Inferior parietal cortex (tissue), 1 donor: Measurements from ENCODE around the gene GATA3.

Source experiments
- DNase-seq: peaks from one replicate; pipeline ENCODE4 v3.0.0-alpha.2; 2016; ENCODE audit errors: extremely low spot score

The GATA3 gene

DNA sequence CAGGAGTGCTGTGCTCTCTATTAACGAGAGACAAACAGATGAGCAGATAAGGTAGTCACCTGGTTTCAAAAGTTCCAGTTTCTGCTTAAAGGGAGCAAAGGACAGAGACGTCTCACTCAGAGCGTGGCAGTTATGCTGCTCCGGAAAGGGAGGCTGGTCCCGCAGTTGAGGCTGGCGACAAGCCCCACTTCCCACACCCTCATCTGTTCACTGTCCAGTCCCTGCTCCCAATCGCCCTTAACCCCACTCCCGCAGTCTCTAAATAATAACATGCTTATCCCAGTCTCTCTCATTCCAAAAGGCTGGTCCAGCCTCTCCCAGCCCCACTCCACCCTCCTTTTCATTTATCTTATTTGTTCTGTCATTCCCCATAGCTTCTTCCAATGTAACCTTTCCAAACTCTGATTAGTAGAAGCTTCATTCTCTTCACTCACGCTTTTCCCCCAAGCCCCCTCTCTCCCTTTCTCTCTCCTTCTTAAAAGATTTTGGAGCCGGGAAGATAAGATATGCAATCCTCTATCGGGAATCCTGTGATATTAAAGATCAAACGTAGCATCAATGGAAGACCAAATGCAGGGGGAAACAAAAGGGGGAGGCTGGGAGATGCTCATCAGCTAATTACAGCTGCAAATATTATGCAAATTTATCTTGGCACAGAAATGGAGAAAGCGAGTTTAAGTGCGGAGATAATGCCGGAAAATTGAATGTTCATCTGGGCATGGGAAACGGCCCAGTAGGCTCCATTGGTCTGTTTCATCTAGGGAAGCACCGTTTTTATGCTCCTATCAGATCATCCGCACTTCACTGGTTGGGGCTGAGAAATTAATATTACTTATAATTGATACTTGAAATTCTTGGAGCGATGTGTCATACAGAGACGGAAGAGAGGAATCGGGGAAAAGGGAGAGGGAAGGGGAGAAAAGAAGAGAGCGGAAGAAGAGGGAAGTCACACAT is 16.3 kb upstream of the GATA3 start:
- DNase-seq = no peak

DNA sequence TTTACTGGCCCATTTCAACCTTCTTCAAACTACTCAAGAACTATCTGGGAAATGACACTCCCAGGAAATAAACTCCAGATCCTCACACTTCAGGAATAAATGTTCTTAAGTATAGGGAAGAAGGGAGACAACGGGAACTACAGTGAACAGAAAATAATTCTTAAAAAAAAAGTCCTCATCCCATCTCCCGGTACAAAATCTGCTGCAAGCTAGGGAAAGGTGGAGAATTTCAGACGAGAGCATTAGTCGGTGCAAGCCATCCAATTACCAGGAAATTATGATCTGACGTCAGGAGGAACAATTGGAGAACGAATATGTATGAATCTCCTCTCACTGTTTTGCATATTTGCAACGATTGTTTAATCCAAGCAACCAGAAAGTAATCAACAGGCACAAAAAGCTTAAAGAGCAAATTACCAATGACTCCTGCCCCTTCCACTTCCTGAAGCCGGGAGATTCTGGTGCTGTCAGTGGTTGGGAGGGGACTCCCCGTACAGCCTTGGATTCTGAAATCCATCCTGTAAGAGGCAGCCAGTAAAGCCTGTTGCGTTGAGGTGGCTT is 15.1 kb upstream of the GATA3 start:
- DNase-seq = no peak

DNA sequence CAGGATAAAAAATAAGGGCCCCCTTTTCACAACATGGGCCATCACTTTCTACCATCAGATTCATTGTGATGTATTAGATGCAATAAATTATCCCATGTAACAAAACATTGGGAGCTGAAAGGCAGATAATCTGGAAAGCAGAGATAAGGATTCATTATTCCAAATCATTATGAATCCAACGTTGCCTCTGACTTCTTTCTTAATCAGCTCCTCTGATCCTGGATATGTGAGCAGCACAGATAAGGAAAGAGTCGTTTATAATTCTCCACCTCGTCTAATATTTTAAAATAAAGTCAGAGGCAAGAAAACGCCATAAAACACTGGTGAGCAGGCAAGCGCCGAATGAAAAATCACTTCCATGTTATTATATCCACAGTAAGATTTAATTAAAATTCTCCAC is 13.8 kb upstream of the GATA3 start:
- DNase-seq = no peak

DNA sequence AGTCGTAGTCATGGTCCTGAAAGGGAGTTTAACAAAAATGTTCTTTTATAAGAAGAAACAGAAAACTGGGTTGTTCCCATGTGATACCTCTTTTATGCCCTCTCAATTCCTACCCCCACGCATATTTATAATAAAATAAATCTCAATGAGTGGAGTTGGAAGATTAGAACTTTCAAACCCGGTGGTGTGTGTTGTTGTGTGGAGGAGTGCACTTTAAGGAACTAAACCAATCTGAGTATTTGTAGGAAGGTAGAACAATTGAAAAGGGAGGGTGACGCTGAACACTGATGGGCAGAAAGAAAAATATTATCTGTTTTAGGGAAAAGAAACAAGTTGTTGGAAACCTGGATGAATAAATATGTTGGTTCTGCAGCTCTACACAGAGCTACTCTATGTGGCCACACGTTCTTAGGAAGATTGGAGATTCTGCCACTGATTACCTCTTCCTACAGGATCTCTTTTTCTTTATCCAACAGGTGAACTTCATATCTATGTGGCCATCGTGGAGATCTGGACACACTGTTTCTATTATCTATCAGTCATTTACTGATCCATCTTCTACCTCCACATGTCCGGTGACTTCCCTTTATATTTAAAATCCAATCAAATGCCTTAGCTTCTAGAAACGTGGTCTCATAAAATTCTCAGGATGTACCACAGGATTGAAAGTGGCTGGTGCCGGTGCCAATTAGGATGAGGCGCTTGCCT is 13.1 kb upstream of the GATA3 start:
- no peak for DNase-seq

DNA sequence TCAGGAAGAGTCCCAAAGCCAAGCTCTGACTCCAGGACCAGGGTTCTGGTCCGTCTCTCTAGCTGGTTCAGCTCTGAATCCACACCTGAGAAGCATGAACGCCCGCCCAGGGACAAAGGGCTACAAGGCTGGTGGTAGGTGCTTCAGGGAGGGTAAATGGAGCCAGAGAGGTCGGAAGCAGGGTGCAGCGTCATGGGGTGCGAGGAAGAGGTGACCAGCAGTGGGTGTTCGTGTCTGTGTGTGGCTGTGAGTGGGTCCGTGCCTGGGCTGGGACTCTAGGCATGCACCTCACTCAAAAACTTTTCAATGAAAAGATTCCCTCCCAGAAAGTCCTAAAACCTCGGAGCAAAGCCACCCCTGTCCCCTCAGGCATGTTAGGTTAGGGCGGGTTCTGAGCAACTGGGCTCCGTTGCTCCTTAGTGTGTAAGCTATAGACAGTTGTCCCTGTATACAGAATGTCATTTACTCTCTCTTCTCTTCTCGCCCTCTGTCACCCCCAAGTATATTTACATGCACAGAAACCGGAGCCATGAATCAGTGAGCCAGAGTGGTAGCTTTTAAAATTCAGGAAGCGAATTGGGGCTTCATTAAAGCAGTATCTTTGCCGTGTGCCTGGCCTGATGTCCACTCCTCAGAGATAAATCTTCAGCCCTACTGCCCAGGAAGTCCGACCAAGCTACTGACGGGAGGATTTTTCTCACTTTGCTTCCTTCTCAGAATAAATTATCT is 12.3 kb upstream of the GATA3 start:
- DNase-seq = no peak

DNA sequence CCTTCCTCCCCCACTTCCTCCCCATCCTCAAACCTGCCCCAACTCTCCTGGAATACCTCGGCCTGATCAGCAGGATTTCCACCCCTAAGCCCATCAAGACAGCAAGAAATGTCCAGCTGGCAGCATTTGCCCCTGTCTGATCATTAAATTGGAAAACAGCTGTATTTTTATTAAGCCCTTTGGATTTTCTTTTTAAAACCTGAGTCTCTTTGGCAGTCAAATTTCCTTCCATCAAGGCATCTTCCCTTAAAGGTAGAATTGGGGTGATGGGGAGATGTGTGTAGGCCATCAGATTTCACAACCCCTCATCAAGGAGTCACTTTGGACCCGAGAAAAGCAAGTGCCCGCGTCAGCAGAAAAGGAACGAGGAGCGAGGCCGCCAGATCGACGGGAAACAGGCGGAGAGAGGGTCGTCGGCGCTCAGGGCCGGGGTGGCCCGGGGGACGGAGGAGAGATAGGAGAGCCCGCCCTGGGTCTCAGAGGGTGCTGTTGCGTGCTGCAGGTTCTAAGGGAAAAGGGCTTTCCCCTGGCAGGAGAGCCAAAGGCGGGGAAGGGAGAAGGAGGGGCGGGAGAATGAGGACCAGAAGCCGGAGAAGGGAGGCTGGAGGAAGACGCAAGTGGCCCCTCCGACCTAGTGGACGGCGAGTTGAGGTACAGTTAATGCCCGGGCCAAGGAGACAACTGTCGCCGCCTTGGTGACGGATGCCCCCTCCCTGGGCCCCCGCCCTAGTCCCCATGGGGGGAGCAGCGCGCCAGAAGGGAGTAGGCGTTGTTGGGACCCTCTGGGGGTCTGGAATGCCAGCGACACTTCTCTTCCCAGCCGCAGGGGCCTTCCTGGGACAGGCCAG is 11.5 kb upstream of the GATA3 start:
- DNase-seq = no peak

DNA sequence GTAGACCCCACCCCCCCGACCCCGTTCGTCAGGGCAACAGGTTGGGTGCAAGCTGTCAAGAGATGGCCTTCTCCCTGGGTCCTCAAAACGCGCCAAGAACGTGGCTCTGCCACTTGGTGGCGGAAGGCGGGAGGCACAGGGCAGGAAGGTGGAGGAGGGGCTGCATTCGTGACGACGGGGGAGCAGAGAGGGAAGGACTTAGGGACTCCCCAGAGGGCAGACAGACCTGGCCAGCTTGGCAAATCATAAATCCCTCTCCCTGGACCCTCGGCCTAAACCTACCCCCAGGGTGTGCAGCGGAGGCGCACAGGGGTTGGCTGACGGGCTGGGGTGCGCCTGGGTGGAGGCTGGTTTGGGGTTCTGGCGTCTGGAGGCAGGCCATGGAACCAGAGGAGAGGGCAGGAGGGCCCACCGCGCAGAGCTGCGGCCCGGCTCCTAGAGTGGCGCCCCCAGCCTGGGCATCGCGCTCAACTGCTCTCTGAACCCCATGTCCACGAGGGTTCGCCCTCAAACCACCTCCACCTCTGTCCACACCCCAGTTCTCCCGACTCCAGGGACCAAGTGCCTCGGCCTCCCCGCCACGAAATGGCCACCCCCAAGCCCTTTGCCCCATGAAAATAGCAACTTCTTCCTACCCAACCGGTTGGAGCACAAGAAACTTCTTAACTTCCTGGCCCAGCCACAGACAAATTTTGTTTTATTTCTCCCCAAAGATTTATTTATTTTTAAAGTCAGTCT is 10.8 kb upstream of the GATA3 start:
- no peak for DNase-seq

DNA sequence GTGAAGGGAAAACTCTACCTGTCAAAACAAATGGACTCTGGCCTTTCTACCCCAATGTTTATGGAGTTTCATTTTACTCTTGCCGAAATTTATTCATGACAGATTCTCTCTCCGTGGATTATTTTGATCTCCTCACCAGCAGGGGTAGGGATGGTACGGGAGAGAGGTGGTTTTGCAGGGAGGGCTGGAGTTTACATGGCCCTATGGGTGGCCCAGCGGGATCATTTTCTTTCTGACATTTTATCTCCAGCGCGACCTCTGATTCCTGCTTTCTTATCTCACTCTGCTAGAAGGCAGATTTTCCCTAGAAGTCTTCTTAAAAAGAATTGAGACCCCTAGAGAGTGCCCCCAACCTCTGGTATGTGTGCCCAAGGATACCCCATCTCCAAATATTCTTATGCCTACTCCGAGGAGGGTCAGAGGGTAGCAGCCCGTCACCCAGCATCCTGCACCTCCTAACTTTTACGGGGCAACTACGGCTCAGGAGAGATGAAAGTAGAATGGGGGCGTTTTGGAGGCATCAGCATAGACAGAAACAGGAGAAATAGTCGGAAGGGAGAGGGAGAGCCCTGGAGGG is 10.1 kb upstream of the GATA3 start:
- DNase-seq = no peak

DNA sequence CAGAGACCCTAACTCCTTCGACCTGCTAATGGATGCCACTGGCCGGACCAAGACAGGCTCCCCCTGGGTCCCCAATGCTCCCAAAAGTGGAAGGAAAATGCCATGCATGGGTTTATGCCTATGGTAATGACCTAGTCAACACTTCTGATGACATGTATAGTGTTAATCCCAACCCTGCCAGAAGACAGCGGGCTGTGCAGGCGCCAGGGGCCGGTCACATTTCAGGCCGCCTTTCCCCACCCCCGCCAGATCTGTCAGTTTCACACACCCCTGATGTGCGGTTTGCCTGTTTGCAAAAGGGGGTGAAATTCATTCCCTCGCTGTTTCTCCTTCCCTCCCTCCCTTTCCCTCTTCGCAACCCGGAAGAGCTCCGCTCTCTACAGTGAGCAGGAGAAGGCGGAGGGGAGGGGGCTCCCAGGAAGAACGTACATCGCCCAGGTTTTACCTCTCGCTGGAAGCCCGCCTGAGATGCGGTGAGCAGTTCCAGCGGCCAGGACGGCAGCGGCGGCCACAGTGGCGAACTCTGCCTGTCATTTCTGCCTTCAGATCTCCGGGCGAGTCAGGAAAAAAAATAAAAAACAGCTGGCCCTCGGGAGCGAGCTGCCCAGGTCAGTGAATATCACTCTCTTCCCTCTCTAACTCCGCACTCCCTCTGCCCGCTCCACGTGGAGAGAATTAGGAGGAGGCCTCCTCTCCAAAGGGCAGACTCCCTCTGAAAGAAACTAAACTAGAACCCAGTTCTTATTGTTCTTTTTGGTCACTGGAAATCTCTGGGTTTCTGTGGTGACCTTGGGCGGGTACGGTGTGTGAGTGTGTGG is 9.4 kb upstream of the GATA3 start:
- no peak for DNase-seq

DNA sequence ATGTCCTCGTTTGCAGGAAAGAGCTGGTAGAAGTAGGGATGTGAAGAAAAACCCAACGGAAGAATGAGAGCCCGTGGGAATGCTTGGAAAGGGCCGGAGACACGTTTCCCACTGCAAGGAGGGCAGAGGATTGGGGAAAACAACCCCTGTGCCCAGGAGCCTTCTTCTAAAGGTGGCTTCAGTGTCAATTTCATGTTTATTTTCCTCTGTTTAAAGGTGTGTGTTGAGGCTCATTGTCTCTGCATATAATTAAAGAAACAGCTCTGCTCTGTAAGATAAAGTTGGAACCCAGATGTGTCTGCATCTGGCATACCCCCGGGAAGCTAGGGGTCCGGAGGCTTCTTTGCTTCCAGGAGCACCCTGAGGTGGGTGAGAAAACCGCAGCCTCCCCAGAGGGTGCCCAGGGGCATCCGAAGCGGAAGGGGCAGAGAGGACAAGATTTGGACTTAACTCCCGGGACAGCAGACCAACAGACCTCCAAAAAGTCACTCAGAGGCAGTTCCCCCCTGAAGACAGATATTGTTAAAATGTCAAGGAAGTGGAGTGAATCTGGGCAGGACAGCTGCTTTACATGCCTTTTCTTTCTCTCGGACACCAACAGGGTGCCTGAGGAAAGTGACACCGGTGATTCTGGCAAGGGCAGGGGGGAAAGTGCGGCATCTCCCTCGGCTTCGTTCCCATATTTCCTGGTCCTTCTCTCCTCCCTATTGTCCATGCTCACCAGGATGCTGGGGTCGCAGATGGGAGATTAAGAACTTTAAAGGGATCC is 8.6 kb upstream of the GATA3 start:
- no peak for DNase-seq

DNA sequence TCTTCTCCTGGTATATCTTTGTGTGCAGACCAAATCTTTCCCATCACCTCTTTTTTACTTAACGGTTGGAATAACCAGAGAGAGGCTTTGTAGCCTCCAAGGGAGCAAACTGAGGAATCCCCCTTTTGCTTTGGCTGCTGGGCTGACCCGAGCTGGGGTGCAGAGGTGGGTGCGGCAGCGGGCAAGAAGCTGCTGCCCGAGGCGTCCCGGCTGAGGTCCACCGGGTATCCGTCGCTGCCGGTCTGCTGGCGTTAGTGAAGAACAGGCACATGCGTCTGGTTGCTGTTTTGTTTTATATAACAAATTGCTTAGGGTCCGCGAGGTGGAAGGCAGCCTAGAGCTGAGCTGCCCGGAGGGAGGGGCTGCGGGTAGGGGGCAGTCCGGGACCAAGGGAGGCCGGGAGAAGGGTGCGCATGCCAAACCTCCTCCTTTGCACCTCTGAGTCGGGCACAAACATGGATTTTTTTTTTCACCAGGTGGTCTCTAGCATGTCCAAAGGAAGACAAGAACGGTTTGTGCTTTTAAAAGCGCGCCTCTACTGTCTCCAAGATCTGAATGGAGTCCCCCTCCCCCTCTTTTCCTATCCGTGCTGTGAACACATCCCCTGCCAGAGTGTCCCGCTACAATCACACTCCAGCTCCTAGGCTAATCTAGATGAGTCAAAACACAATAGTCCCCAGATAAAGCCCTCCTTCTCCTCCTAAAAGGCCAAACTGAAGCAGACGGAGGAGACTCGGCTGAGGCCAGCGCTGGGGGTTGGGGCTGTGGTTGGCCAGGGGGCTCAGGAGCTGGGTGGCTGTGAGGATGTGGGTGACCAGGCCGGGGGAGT is 6.8 kb upstream of the GATA3 start:
- DNase-seq = no peak

DNA sequence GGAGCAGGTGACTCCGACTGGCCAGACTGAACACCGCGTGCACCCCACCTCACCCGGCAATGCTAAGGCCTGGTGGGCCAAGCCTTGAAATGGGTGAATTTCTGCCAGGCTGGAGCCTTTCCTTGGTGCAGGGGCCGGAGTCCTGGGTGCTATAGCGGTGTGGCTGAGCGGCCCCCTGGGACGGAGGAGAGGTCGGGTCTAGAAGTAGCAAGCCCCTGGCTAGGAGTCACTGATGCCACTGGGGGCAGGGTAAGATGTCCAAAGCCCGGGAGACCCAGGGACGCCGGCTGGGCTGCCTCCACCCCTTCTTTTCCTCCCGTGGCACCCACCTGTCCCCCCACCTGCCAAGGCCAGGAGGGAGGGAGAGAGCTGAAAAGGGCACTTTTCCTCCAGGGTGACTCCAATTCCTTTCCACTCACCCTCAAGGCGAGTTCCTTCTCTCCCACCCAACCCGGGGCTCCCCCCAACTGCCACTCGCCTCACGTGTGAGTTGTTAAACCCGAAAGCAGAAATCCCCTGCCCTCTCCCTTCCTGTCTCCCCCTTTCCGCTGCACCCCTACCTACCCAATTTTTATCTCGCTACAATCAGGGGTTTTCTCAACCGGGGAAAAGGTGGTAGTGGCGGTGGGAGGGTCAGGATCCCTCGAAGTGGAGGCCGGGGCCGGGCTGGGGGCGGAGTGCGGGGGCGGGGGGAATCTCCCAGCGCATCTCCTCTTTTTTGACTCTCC is 6.0 kb upstream of the GATA3 start:
- no peak for DNase-seq

DNA sequence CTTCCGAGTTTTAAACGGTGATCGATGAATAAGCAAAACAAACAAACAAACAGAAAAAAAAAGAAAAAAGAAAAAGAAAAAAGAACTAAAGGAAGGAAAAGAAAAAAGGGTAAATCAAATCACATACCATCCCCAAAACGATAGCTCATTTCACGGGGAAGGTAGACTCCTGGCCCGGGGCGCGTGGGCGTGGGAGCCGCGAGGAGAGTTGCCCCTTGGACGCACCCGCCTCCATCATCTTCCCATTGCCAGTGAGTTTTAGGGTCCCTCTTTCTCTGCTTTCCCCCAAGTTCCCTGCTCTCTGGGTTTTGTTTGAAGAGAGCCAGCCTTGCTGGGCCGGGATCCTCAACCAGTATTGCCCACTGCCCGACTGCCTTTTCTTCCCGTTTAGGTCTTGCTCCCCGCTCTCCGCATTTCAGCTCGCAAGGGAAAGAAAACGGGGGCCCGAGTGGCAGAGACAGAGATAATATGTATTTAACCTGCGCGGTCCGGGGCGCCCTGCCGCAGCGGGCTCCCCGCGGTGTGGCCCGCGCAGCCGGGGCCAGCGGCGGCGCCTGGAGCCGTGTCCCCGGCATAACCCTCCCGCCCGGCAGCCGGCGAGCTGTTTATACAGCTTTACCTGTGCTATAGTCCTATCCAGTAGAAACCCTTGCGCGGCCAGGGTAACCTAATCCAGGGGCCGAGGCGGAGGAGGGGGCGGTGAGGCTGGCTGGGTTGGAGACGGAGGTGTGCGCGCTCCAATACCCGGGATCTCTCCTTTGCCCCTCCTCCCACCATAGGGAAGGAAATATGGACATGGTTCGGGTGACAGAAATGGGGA is 5.2 kb upstream of the GATA3 start:
- DNase-seq = no peak

DNA sequence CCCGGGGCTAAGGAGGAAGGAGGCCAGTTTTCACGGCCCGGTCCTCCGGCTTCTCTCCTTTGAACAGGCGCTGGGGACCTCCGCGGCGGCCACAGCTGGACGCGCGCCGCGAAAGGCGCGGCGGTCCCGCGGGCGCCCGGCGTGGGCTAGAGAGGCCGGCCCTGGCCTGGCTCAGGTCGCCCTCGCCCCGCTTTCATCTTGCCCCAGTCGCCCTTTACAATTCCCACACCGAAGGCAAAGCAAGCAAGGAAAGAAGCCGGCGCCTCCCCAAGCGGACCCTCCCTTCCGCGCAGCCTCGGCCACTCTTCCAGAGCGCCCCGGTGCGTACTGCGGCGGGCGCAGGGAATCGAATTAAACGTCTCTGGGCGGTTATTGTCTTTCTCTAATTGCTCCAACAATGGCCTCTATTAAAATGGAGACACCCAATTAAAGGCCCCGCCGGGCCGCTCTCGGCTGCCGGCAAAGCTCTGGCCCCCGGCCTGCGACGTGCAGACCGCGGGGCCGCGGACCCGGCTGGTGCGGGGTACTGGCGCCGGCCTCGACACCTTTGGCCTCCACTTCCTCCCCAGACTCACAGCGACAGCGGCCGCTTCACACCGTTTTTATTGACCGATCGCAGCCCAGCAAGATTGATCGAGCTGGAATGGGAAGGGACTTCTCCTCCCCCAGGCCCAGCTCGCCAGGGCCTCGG is 4.5 kb upstream of the GATA3 start:
- DNase-seq = no peak

DNA sequence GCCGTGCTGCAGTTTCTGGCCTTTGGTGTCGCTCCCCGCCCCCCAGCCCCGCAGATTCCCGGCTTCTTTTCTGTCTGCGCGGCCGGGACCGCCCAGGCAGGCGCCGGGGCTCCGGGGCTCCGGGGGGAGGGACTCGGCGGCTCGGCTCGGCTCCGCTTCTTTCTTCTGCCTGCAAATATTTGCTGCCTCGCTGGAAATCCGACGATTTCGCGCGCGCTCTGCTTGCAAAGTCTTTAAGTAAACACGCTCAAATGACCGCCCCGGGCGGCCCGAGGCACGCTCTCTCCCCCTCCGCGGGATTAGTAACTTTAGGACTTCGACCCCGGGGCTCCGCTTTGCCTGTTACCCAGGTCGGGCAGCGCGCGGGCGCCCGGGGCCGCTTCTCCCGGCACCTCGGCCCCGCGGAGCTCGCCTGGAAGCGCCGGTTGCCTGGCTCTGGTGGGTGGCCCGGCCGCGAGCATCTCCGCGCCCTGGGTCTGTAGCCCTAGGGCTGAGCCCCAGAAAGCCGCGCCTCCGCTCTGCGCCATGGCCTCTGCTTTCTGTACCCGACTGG is 3.9 kb upstream of the GATA3 start:
- no peak for DNase-seq
